Endothelial cell of umbilical vein (primary cell): ENCODE results near the gene ABCC5.

Source experiments
- EZH2 ChIP-seq: IDR thresholded peaks from 2 replicates; pipeline ENCODE4 v1.6.1; 2012; ENCODE audit warnings: borderline replicate concordance, low read depth, mild to moderate bottlenecking, moderate library complexity, low read length, inconsistent platforms; ENCODE audit not compliant: severe bottlenecking
- JUN ChIP-seq: IDR thresholded peaks from 2 replicates; pipeline ENCODE4 v1.6.1; 2011; ENCODE audit warnings: borderline replicate concordance, low read depth; ENCODE audit not compliant: insufficient read length, insufficient read depth
- POLR2A ChIP-seq: IDR thresholded peaks from 2 replicates; pipeline ENCODE4 v1.6.1; 2012; ENCODE audit warnings: low read depth, mild to moderate bottlenecking, control low read depth, low read length
- TF ChIP-seq, protein P1 (sequence below), 2 donors: IDR thresholded peaks; 1 replicate in 1 of 2; 2 replicates in 1 of 2; pipeline ENCODE4 v1.5.1; 2011; ENCODE audit warnings: low read length in 2 of 2, mild to moderate bottlenecking in 2 of 2, moderate library complexity in 2 of 2, control low read depth in 1 of 2, inconsistent platforms in 1 of 2, low read depth in 1 of 2; ENCODE audit not compliant: insufficient read depth in 1 of 2; ENCODE audit errors: extremely low read depth in 1 of 2
- TF ChIP-seq, protein P2 (sequence below): IDR thresholded peaks from 2 replicates; pipeline ENCODE4 v1.6.1; 2011; ENCODE audit not compliant: insufficient read depth, insufficient read length

DNA sequence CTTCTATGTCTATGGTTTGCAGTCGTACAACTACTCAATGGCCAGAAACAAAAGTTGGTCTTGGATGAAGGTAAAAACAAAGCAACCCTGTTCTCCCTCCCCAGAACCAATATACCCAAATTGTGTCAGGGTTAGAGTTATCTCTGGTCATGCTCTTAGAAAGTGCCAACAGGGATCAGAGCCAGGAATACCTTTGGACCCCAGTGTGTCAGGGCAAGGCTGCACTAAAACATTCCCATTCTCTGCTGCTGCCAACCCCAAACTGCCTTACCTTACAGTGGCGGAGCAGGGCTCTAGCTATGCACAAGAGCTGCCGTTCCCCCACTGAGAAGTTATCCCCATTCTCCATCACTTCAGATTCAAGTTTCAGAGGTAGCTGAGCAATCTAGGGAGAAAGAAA is 90.6 kb downstream of the ABCC5 start:
- TF ChIP-seq, protein P1, sequence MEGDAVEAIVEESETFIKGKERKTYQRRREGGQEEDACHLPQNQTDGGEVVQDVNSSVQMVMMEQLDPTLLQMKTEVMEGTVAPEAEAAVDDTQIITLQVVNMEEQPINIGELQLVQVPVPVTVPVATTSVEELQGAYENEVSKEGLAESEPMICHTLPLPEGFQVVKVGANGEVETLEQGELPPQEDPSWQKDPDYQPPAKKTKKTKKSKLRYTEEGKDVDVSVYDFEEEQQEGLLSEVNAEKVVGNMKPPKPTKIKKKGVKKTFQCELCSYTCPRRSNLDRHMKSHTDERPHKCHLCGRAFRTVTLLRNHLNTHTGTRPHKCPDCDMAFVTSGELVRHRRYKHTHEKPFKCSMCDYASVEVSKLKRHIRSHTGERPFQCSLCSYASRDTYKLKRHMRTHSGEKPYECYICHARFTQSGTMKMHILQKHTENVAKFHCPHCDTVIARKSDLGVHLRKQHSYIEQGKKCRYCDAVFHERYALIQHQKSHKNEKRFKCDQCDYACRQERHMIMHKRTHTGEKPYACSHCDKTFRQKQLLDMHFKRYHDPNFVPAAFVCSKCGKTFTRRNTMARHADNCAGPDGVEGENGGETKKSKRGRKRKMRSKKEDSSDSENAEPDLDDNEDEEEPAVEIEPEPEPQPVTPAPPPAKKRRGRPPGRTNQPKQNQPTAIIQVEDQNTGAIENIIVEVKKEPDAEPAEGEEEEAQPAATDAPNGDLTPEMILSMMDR (IDR thresholded peaks at IDR 0.05; ENCODE audit: extremely low read depth in 1 of 2, insufficient read depth in 1 of 2, low read depth in 1 of 2, low read length in 2 of 2), result no peak
- no peak for TF ChIP-seq EZH2
- TF ChIP-seq, protein P2, sequence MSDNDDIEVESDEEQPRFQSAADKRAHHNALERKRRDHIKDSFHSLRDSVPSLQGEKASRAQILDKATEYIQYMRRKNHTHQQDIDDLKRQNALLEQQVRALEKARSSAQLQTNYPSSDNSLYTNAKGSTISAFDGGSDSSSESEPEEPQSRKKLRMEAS, result no peak
- no peak for TF ChIP-seq JUN
- no peak for TF ChIP-seq POLR2A
